Measurements from ENCODE around the gene TMEM164. TPM values are rescaled to one million over a fixed set of nuclear protein-coding genes. Genes with fewer than 3 reads are reported as not detected.

The TMEM164 gene
- total and polyA plus RNA-seq, 2 experiments from 2014 or later, result 3.4 to 17.2 TPM

DNA sequence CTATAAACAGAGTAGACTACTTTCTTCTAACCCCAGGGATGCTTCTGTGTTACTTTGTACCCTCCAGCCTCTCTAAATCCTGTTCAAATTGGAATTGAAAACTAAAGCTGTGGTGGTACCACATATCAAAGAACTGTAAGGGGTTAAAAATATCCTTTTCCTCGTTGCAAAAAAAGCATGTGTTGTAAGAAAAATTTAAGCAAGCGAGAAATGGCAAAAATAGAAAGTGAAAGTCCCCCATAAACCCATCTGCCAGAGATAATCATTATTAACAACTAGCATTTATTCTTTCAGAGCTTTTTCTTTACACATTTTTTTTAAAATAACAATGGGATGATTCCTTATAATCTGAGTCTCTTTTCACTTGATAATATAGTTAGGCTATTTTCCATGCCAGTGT is 40.6 kb downstream of the TMEM164 start:
- H3F3A ChIP-seq (replicated peaks; ENCODE audit: low read depth), result no peaks in the 10 kb centered on the region
- no peaks in the 10 kb centered on the region for H3K9me2 ChIP-seq (ENCODE audit: insufficient read depth)
- H2AFZ ChIP-seq, result no peak overlapping the region
- no peaks in the 10 kb centered on the region for H3K27me3 ChIP-seq (ENCODE audit: insufficient read depth)
- H3K36me3 ChIP-seq (ENCODE audit: insufficient read depth), result no peaks in the 10 kb centered on the region
- no peaks in the 10 kb centered on the region for H3K79me2 ChIP-seq (replicated peaks; ENCODE audit: insufficient read depth)
- Mint-ChIP-seq H3K9me3 (no peaks in the 10 kb centered on the region), H3K36me3 (ENCODE audit: low read depth) (no peaks in the 10 kb centered on the region), H3K4me3 (no peak overlapping the region), H3K27me3 (ENCODE audit: insufficient read depth, low read depth, poor library complexity) (no peaks in the 10 kb centered on the region), H3K27ac (no peak overlapping the region), H3K4me1 (peaks cover 38% of the 10 kb centered on the region)
- DNase-seq (ENCODE audit: low spot score) (no peak), ATAC-seq (no peak)
- no peak overlapping the region for H3K4me2 ChIP-seq
- peaks cover 16% of the 10 kb centered on the region for H3K4me1 ChIP-seq (ENCODE audit: insufficient read depth)
- no peak overlapping the region for H3K4me3 ChIP-seq
- TF ChIP-seq, protein P1, sequence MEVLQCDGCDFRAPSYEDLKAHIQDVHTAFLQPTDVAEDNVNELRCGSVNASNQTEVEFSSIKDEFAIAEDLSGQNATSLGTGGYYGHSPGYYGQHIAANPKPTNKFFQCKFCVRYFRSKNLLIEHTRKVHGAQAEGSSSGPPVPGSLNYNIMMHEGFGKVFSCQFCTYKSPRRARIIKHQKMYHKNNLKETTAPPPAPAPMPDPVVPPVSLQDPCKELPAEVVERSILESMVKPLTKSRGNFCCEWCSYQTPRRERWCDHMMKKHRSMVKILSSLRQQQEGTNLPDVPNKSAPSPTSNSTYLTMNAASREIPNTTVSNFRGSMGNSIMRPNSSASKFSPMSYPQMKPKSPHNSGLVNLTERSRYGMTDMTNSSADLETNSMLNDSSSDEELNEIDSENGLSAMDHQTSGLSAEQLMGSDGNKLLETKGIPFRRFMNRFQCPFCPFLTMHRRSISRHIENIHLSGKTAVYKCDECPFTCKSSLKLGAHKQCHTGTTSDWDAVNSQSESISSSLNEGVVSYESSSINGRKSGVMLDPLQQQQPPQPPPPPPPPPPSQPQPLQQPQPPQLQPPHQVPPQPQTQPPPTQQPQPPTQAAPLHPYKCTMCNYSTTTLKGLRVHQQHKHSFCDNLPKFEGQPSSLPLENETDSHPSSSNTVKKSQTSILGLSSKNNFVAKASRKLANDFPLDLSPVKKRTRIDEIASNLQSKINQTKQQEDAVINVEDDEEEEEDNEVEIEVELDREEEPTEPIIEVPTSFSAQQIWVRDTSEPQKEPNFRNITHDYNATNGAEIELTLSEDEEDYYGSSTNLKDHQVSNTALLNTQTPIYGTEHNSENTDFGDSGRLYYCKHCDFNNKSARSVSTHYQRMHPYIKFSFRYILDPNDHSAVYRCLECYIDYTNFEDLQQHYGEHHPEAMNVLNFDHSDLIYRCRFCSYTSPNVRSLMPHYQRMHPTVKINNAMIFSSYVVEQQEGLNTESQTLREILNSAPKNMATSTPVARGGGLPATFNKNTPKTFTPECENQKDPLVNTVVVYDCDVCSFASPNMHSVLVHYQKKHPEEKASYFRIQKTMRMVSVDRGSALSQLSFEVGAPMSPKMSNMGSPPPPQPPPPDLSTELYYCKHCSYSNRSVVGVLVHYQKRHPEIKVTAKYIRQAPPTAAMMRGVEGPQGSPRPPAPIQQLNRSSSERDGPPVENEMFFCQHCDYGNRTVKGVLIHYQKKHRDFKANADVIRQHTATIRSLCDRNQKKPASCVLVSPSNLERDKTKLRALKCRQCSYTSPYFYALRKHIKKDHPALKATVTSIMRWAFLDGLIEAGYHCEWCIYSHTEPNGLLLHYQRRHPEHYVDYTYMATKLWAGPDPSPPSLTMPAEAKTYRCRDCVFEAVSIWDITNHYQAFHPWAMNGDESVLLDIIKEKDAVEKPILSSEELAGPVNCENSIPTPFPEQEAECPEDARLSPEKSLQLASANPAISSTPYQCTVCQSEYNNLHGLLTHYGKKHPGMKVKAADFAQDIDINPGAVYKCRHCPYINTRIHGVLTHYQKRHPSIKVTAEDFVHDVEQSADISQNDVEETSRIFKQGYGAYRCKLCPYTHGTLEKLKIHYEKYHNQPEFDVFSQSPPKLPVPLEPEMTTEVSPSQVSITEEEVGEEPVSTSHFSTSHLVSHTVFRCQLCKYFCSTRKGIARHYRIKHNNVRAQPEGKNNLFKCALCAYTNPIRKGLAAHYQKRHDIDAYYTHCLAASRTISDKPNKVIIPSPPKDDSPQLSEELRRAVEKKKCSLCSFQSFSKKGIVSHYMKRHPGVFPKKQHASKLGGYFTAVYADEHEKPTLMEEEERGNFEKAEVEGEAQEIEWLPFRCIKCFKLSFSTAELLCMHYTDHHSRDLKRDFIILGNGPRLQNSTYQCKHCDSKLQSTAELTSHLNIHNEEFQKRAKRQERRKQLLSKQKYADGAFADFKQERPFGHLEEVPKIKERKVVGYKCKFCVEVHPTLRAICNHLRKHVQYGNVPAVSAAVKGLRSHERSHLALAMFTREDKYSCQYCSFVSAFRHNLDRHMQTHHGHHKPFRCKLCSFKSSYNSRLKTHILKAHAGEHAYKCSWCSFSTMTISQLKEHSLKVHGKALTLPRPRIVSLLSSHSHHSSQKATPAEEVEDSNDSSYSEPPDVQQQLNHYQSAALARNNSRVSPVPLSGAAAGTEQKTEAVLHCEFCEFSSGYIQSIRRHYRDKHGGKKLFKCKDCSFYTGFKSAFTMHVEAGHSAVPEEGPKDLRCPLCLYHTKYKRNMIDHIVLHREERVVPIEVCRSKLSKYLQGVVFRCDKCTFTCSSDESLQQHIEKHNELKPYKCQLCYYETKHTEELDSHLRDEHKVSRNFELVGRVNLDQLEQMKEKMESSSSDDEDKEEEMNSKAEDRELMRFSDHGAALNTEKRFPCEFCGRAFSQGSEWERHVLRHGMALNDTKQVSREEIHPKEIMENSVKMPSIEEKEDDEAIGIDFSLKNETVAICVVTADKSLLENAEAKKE (CRISPR knock-in tag; IDR thresholded peaks at IDR 0.05), result no peak
- TF ChIP-seq ZNF114 (CRISPR knock-in tag; IDR thresholded peaks at IDR 0.05) (no peak), EZH2phosphoT487 (IDR thresholded peaks at IDR 0.05; ENCODE audit: unreplicated experiment) (no peak), POLR2AphosphoS5 (IDR thresholded peaks at IDR 0.05; ENCODE audit: low read depth) (no peak), ZNF331 (CRISPR knock-in tag; IDR thresholded peaks at IDR 0.05; ENCODE audit: low read depth) (no peak), NANOG (IDR thresholded peaks at IDR 0.05; ENCODE audit: borderline replicate concordance) (no peak), STAT1 (IDR thresholded peaks at IDR 0.05; ENCODE audit: unreplicated experiment) (no peak), JUNB (IDR thresholded peaks at IDR 0.05; ENCODE audit: unreplicated experiment) (no peak), CREB1 (CRISPR knock-in tag; IDR thresholded peaks at IDR 0.05; ENCODE audit: low read depth) (no peak), EZH2 (IDR thresholded peaks at IDR 0.05; ENCODE audit: low read depth, unreplicated experiment) (no peak)
- TF ChIP-seq, protein P2, sequence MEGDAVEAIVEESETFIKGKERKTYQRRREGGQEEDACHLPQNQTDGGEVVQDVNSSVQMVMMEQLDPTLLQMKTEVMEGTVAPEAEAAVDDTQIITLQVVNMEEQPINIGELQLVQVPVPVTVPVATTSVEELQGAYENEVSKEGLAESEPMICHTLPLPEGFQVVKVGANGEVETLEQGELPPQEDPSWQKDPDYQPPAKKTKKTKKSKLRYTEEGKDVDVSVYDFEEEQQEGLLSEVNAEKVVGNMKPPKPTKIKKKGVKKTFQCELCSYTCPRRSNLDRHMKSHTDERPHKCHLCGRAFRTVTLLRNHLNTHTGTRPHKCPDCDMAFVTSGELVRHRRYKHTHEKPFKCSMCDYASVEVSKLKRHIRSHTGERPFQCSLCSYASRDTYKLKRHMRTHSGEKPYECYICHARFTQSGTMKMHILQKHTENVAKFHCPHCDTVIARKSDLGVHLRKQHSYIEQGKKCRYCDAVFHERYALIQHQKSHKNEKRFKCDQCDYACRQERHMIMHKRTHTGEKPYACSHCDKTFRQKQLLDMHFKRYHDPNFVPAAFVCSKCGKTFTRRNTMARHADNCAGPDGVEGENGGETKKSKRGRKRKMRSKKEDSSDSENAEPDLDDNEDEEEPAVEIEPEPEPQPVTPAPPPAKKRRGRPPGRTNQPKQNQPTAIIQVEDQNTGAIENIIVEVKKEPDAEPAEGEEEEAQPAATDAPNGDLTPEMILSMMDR (conservative IDR thresholded peaks at IDR 0.05; ENCODE audit: low read depth in 2 of 2), result no peak
- TF ChIP-seq, protein P3, sequence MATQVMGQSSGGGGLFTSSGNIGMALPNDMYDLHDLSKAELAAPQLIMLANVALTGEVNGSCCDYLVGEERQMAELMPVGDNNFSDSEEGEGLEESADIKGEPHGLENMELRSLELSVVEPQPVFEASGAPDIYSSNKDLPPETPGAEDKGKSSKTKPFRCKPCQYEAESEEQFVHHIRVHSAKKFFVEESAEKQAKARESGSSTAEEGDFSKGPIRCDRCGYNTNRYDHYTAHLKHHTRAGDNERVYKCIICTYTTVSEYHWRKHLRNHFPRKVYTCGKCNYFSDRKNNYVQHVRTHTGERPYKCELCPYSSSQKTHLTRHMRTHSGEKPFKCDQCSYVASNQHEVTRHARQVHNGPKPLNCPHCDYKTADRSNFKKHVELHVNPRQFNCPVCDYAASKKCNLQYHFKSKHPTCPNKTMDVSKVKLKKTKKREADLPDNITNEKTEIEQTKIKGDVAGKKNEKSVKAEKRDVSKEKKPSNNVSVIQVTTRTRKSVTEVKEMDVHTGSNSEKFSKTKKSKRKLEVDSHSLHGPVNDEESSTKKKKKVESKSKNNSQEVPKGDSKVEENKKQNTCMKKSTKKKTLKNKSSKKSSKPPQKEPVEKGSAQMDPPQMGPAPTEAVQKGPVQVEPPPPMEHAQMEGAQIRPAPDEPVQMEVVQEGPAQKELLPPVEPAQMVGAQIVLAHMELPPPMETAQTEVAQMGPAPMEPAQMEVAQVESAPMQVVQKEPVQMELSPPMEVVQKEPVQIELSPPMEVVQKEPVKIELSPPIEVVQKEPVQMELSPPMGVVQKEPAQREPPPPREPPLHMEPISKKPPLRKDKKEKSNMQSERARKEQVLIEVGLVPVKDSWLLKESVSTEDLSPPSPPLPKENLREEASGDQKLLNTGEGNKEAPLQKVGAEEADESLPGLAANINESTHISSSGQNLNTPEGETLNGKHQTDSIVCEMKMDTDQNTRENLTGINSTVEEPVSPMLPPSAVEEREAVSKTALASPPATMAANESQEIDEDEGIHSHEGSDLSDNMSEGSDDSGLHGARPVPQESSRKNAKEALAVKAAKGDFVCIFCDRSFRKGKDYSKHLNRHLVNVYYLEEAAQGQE (IDR thresholded peaks at IDR 0.05; ENCODE audit: unreplicated experiment), result no peak
- TF ChIP-seq, protein P4, sequence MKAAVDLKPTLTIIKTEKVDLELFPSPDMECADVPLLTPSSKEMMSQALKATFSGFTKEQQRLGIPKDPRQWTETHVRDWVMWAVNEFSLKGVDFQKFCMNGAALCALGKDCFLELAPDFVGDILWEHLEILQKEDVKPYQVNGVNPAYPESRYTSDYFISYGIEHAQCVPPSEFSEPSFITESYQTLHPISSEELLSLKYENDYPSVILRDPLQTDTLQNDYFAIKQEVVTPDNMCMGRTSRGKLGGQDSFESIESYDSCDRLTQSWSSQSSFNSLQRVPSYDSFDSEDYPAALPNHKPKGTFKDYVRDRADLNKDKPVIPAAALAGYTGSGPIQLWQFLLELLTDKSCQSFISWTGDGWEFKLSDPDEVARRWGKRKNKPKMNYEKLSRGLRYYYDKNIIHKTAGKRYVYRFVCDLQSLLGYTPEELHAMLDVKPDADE (IDR thresholded peaks at IDR 0.05), result no peak
- no peak overlapping the region for H3K27ac ChIP-seq (ENCODE audit: low read depth)
- H4K20me1 ChIP-seq (replicated peaks; ENCODE audit: insufficient read depth), result no peaks in the 10 kb centered on the region
